ENCODE data around the gene UBE2O. TPM values are rescaled to one million over a fixed set of nuclear protein-coding genes. Genes with fewer than 3 reads are reported as not detected.

UBE2O gene
- 10 to 100 TPM; 29.1 to 38.9 TPM for total RNA-seq
- 54.9 to 71.3 reads per million in 2 donors for total RNA-seq

- Mint-ChIP-seq H3K36me3 (ENCODE audit: low read depth) (no peaks in the 10 kb centered on the region), H3K4me1 (peaks cover 18% of the 10 kb centered on the region), H3K27ac (peak within 1 kb of the TSS; percentile 57), H3K4me3 (peak within 1 kb of the TSS; percentile 87), H3K27me3 (no peaks in the 10 kb centered on the region)
- no peaks in the 10 kb centered on the region for H3K9me3 ChIP-seq (ENCODE audit: control insufficient read depth, low read length, poor library complexity, severe bottlenecking)
- ATAC-seq (peak; percentile 94), DNase-seq (peak; percentile 92 to 94 (median 93))
Measured at GRCh38 chr17:76452660-76453430, at the start of gene UBE2O. Gene UBE2O (minus strand): TSS chr17:76453152. CDS start chr17:76453141, 11 bp downstream.

GRCh38 chr17:76501827-76502307 is 48.9 kb upstream of the UBE2O start:
- H3K27me3 Mint-ChIP-seq: no peaks in the 10 kb centered on the region

GRCh38 chr17:76501018-76501826 is 48.3 kb upstream of the UBE2O start, which contains the start of gene RHBDF2:
Gene RHBDF2 (minus strand): TSS chr17:76501423. CDS start chr17:76481524, 19,899 bp downstream.
- ATAC-seq (peak; percentile 97), DNase-seq (peak; percentile 96 to 99 (median 96))
- Mint-ChIP-seq H3K27ac (peak within 1 kb of the TSS; percentile 95), H3K4me1 (peaks cover 29% of the 10 kb centered on the region), H3K27me3 (no peaks in the 10 kb centered on the region), H3K4me3 (peak within 1 kb of the TSS; percentile 92), H3K36me3 (ENCODE audit: low read depth) (no peaks in the 10 kb centered on the region)
- H3K9me3 ChIP-seq (ENCODE audit: control insufficient read depth, low read length, poor library complexity, severe bottlenecking): no peaks in the 10 kb centered on the region

More at GRCh38 chr17:76501827-76502307, 48.9 kb upstream of the UBE2O start:
- H3K9me3 ChIP-seq (ENCODE audit: control insufficient read depth, low read length, poor library complexity, severe bottlenecking): no peaks in the 10 kb centered on the region
- ATAC-seq (no peak), DNase-seq (no peak)
- Mint-ChIP-seq H3K4me3 (peak overlapping the region; percentile 92), H3K4me1 (peaks cover 31% of the 10 kb centered on the region), H3K36me3 (ENCODE audit: low read depth) (no peaks in the 10 kb centered on the region), H3K27ac (peak overlapping the region; percentile 95)

GRCh38 chr17:76500747-76501017 is 47.7 kb upstream of the UBE2O start:
- Mint-ChIP-seq H3K27me3 (no peaks in the 10 kb centered on the region), H3K4me3 (peak overlapping the region; percentile 88), H3K27ac (peak overlapping the region; percentile 60), H3K36me3 (ENCODE audit: low read depth) (no peaks in the 10 kb centered on the region), H3K4me1 (peaks cover 26% of the 10 kb centered on the region)
- ATAC-seq (peak; percentile 17), DNase-seq (no peak)
- no peaks in the 10 kb centered on the region for H3K9me3 ChIP-seq (ENCODE audit: control insufficient read depth, low read length, poor library complexity, severe bottlenecking)

- no peak for ATAC-seq
- Mint-ChIP-seq H3K27ac (peak overlapping the region; percentile 60), H3K27me3 (no peaks in the 10 kb centered on the region)
Measured at GRCh38 chr17:76500074-76500746, 47.3 kb upstream of the UBE2O start.

GRCh38 chr17:76499267-76499667 is 46.3 kb upstream of the UBE2O start:
- H3K36me3 Mint-ChIP-seq (ENCODE audit: low read depth): no peaks in the 10 kb centered on the region
- H3K4me1 Mint-ChIP-seq: peaks cover 26% of the 10 kb centered on the region
- peak overlapping the region; percentile 88 for H3K4me3 Mint-ChIP-seq
- no peaks in the 10 kb centered on the region for H3K27me3 Mint-ChIP-seq
- DNase-seq (no peak), ATAC-seq (no peak)
- no peaks in the 10 kb centered on the region for H3K9me3 ChIP-seq (ENCODE audit: control insufficient read depth, low read length, poor library complexity, severe bottlenecking)
- H3K27ac Mint-ChIP-seq: peak overlapping the region; percentile 43

More at GRCh38 chr17:76500074-76500746, 47.3 kb upstream of the UBE2O start:
- Mint-ChIP-seq H3K36me3 (ENCODE audit: low read depth) (no peaks in the 10 kb centered on the region), H3K4me1 (peaks cover 26% of the 10 kb centered on the region), H3K4me3 (peak overlapping the region; percentile 88)
- H3K9me3 ChIP-seq (ENCODE audit: control insufficient read depth, low read length, poor library complexity, severe bottlenecking): no peaks in the 10 kb centered on the region
- no peak for DNase-seq

- Mint-ChIP-seq H3K27ac (peak overlapping the region; percentile 43), H3K36me3 (ENCODE audit: low read depth) (no peaks in the 10 kb centered on the region), H3K4me3 (peak overlapping the region; percentile 88), H3K27me3 (no peaks in the 10 kb centered on the region), H3K4me1 (peaks cover 27% of the 10 kb centered on the region)
- no peak for DNase-seq
- H3K9me3 ChIP-seq (ENCODE audit: control insufficient read depth, low read length, poor library complexity, severe bottlenecking): no peaks in the 10 kb centered on the region
- no peak for ATAC-seq
Measured at GRCh38 chr17:76498876-76499251, 45.9 kb upstream of the UBE2O start.

GRCh38 chr17:76497979-76498875 is 45.3 kb upstream of the UBE2O start:
- no peak for ATAC-seq
- no peak for DNase-seq
- peak overlapping the region; percentile 88 for H3K4me3 Mint-ChIP-seq
- no peaks in the 10 kb centered on the region for H3K27me3 Mint-ChIP-seq
- H3K36me3 Mint-ChIP-seq (ENCODE audit: low read depth): no peaks in the 10 kb centered on the region
- peaks cover 33% of the 10 kb centered on the region for H3K4me1 Mint-ChIP-seq
- no peak overlapping the region for H3K27ac Mint-ChIP-seq
- no peaks in the 10 kb centered on the region for H3K9me3 ChIP-seq (ENCODE audit: control insufficient read depth, low read length, poor library complexity, severe bottlenecking)

GRCh38 chr17:76497699-76497978 is 44.7 kb upstream of the UBE2O start:
- H3K27ac Mint-ChIP-seq: no peak overlapping the region
- DNase-seq: no peak
- peak overlapping the region; percentile 53 for H3K4me3 Mint-ChIP-seq
- H3K9me3 ChIP-seq (ENCODE audit: control insufficient read depth, low read length, poor library complexity, severe bottlenecking): no peaks in the 10 kb centered on the region
- H3K36me3 Mint-ChIP-seq (ENCODE audit: low read depth): no peaks in the 10 kb centered on the region
- peaks cover 39% of the 10 kb centered on the region for H3K4me1 Mint-ChIP-seq
- H3K27me3 Mint-ChIP-seq: no peaks in the 10 kb centered on the region
- ATAC-seq: no peak

GRCh38 chr17:76496464-76496863 is 43.5 kb upstream of the UBE2O start:
- Mint-ChIP-seq H3K4me3 (no peak overlapping the region), H3K27ac (peak overlapping the region; percentile 61), H3K4me1 (peaks cover 37% of the 10 kb centered on the region), H3K27me3 (no peaks in the 10 kb centered on the region), H3K36me3 (ENCODE audit: low read depth) (no peaks in the 10 kb centered on the region)
- DNase-seq (no peak), ATAC-seq (no peak)
- H3K9me3 ChIP-seq (ENCODE audit: control insufficient read depth, low read length, poor library complexity, severe bottlenecking): no peaks in the 10 kb centered on the region

- peaks cover 38% of the 10 kb centered on the region for H3K4me1 Mint-ChIP-seq
- no peak for ATAC-seq
- H3K27me3 Mint-ChIP-seq: no peaks in the 10 kb centered on the region
- DNase-seq: no peak
- peak overlapping the region; percentile 61 for H3K27ac Mint-ChIP-seq
- H3K9me3 ChIP-seq (ENCODE audit: control insufficient read depth, low read length, poor library complexity, severe bottlenecking): no peaks in the 10 kb centered on the region
- no peaks in the 10 kb centered on the region for H3K36me3 Mint-ChIP-seq (ENCODE audit: low read depth)
- no peak overlapping the region for H3K4me3 Mint-ChIP-seq
Measured at GRCh38 chr17:76495663-76496400, 42.9 kb upstream of the UBE2O start.

Data from T-helper 17 cell (primary cell).